DMS153 treated with DMSO at 0.1 percent for 48 hours (cell line): ENCODE measurements around the gene LARP4.

Experiments
- DNase-seq: peaks from one replicate; lab custom pipeline; 2025; ENCODE audit not compliant: unreplicated experiment; lab: John Stamatoyannopoulos, UW

Gene LARP4

DNA sequence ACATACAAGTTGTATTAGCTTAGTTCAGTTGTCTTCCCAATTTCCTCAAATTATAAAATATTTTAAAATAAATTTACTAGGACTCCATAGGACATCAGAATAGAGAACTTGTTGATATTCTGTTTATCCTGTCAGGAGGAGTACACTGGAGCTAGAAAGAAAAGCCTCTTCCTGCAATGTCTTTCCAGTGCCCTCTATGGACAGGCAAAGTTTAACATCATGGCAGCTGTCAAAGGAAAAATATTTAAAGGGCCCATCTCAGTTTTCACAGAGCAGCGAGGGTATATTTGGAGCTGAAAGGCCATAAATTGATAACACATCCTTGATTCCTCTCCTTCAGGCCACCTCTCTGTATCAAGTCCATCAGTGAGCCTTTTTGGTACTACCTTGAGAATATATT, 123.1 kb downstream of the LARP4 start:
- no peak for DNase-seq

GRCh38 chr12:50524621-50525020, 123.9 kb downstream of the LARP4 start:
- DNase-seq, result no peak

GRCh38 chr12:50525422-50525821, 124.7 kb downstream of the LARP4 start:
- DNase-seq, result no peak

DNA sequence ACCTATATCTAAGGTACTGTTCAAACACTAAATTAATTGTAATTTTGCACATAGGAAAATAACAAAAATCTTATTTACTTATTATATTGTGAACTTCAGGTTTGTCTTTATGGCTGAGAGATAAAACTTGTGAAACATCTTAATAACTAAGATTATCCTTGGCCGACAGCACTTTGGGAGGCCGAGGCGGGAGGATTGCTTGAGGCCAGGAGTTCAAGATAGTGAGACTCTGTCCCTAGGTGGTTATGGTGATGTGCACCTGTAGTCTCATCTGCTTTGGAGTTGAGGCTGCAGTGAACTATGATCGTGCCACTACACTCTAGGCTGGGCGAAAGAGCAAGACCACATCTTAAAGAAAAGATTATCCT, 126.7 kb downstream of the LARP4 start:
- no peak for DNase-seq

DNA sequence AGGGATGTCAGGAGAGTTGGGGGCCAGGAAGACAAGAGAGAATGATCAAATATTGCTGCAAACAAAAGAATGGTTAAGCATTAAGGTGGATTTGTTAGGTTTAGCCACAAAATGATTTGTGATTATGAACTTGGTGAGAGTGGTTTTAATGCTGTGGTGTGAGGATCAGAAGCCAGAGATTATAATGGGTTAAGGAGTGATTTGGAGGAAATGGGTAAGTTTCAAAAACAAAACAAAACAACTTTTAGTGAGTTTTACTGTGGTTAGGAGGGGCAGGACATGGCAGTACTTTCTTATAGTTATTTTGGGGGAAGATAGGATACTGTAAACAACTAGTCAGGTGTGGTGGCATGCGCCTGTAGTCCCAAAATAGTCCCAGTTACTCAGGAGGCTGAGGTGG, 128.1 kb downstream of the LARP4 start:
- no peak for DNase-seq

- no peak for DNase-seq
Observed at GRCh38 chr12:50529345-50529744, 128.7 kb downstream of the LARP4 start.
